Adrenal gland (tissue), 5 donors: ENCODE data around the gene GRB10.

Experiments
- POLR2A ChIP-seq, 2 donors: fragments of 450-650 bp; IDR thresholded peaks; one replicate each; pipeline ENCODE4 v1.6.1; 2017; ENCODE audit warnings: antibody characterized with exemption in 2 of 2, mild to moderate bottlenecking in 2 of 2, moderate library complexity in 1 of 2
- TF ChIP-seq, protein P1 (sequence below), 6 experiments: fragments of 450-650 bp in 4 of 6; fragments of 200-600 bp in 2 of 6; sonication (generic) in 1 of 6; IDR thresholded peaks; 1 replicate in 5 of 6; 2 replicates in 1 of 6; pipeline versions ENCODE4 v1.5.1 to v1.8.0; 2016 to 2021; ENCODE audit warnings: antibody characterized with exemption in 6 of 6, mild to moderate bottlenecking in 2 of 6, moderate library complexity in 1 of 6
- donor health status: DM: no; HTN: no; CAD: no.

DNA sequence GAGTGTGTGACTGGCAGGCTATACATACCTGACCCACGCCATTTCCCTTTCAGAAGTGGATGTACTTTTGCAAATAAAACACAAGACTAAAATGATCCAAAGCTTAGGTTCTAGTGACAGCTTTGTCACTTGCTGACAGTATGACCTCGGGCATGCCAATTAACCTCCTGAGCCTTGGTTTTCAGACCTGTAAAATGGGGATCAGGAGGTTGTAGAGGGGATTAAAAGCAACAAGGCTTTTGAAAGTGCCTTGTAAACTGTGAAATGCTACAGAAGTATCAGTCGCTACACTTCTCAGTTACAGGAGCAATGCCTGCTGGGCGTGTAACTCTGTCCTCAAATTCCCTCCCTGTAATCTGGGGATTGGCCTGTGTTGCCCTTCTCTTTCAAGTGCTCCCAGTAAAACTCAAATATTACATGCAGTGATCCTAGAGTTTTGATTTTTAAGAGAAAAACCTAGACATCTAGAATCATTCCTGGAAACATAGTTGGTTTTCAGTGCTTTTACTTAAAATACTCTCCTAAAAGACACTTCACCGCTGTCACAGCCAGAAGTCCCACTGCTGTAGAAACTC, 8.8 kb upstream of the GRB10 start:
- TF ChIP-seq, protein P1, sequence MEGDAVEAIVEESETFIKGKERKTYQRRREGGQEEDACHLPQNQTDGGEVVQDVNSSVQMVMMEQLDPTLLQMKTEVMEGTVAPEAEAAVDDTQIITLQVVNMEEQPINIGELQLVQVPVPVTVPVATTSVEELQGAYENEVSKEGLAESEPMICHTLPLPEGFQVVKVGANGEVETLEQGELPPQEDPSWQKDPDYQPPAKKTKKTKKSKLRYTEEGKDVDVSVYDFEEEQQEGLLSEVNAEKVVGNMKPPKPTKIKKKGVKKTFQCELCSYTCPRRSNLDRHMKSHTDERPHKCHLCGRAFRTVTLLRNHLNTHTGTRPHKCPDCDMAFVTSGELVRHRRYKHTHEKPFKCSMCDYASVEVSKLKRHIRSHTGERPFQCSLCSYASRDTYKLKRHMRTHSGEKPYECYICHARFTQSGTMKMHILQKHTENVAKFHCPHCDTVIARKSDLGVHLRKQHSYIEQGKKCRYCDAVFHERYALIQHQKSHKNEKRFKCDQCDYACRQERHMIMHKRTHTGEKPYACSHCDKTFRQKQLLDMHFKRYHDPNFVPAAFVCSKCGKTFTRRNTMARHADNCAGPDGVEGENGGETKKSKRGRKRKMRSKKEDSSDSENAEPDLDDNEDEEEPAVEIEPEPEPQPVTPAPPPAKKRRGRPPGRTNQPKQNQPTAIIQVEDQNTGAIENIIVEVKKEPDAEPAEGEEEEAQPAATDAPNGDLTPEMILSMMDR (IDR thresholded peaks at IDR 0.05): no peak
- no peak for TF ChIP-seq POLR2A (IDR thresholded peaks at IDR 0.05)
